Neural cell (in vitro differentiated cells): ENCODE measurements around the gene C2CD3. TPM values are rescaled to one million over a fixed set of nuclear protein-coding genes. Genes with fewer than 3 reads are reported as not detected.

Experiments
- H2AFZ ChIP-seq: fragments of 200-600, 300-800 bp; sonication (generic), shearing (Covaris generic); 2 replicates; pipeline ENCODE4 v1.6.0; 2014; ENCODE audit warnings: low read depth, mild to moderate bottlenecking, antibody characterized with exemption, low read length, moderate library complexity
- H3F3A ChIP-seq: fragments of 200-600 bp; shearing (Covaris generic); 2 replicates; pipeline ENCODE4 v1.6.1; 2016; ENCODE audit warnings: mild to moderate bottlenecking, moderate library complexity, mixed read lengths, antibody characterized with exemption, low read length; ENCODE audit not compliant: insufficient read depth, poor library complexity, severe bottlenecking
- H3K27ac ChIP-seq: fragments of 200-600, 300-800 bp; sonication (generic), shearing (Covaris generic); 2 replicates; pipeline ENCODE4 v1.5.1; 2014; ENCODE audit warnings: mild to moderate bottlenecking, low read length, moderate library complexity
- H3K27me3 ChIP-seq: fragments of 300-800, 200-600 bp; sonication (generic), shearing (Covaris generic); 2 replicates; pipeline ENCODE4 v1.6.0; 2014; ENCODE audit warnings: mild to moderate bottlenecking, low read depth, low read length, moderate library complexity; ENCODE audit not compliant: insufficient read depth
- H3K36me3 ChIP-seq: fragments of 300-800, 200-600 bp; sonication (generic), shearing (Covaris generic); 2 replicates; pipeline ENCODE4 v1.5.1; 2014; ENCODE audit warnings: mild to moderate bottlenecking, antibody characterized with exemption, low read length, moderate library complexity; ENCODE audit not compliant: insufficient read depth
- H3K4me2 ChIP-seq: fragments of 300-800, 200-600 bp; sonication (generic), shearing (Covaris generic); 2 replicates; pipeline ENCODE4 v1.6.0; 2014; ENCODE audit warnings: mild to moderate bottlenecking, low read length
- H3K4me3 ChIP-seq: fragments of 300-800, 200-600 bp; sonication (generic), shearing (Covaris generic); 2 replicates; pipeline ENCODE4 v1.5.1; 2014; ENCODE audit warnings: mild to moderate bottlenecking, low read length, moderate library complexity
- H3K79me2 ChIP-seq: fragments of 200-600 bp; shearing (Covaris generic); replicated peaks from 2 replicates; pipeline ENCODE4 v1.6.0; 2014; ENCODE audit warnings: mild to moderate bottlenecking, low read length, moderate library complexity; ENCODE audit not compliant: insufficient read depth
- H3K9ac ChIP-seq: fragments of 300-800, 200-600 bp; sonication (generic), shearing (Covaris generic); 2 replicates; pipeline ENCODE4 v1.6.1; 2016; ENCODE audit warnings: mild to moderate bottlenecking, low read length, mixed read lengths
- H3K9me2 ChIP-seq: fragments of 200-600 bp; shearing (Covaris generic); 2 replicates; pipeline ENCODE4 v1.6.1; 2016; ENCODE audit warnings: mild to moderate bottlenecking, low read length, mixed read lengths; ENCODE audit not compliant: insufficient read depth
- H3K9me3 ChIP-seq: fragments of 200-600, 300-800 bp; sonication (generic), shearing (Covaris generic); 2 replicates; pipeline ENCODE4 v1.6.1; 2016; ENCODE audit warnings: mild to moderate bottlenecking, mixed run types, low read length, moderate library complexity, mixed read lengths
- H4K20me1 ChIP-seq: fragments of 200-600 bp; shearing (Covaris generic); 2 replicates; pipeline ENCODE4 v1.6.1; 2016; ENCODE audit warnings: mild to moderate bottlenecking, mixed run types; ENCODE audit not compliant: insufficient read depth
- CTCF ChIP-seq: fragments of 450-650 bp; IDR thresholded peaks from 2 replicates; pipeline ENCODE4 v1.5.1; 2014; ENCODE audit warnings: antibody characterized with exemption, mild to moderate bottlenecking, moderate library complexity; ENCODE audit not compliant: poor library complexity, severe bottlenecking
- EP300 ChIP-seq: fragments of 450-650 bp; conservative IDR thresholded peaks from 2 replicates; pipeline ENCODE4 v1.6.1; 2014; ENCODE audit warnings: antibody characterized with exemption, mild to moderate bottlenecking, moderate library complexity; ENCODE audit not compliant: poor library complexity, severe bottlenecking
- EZH2 ChIP-seq: fragments of 200-600, 300-800 bp; shearing (Covaris generic), sonication (generic); IDR thresholded peaks from 2 replicates; pipeline ENCODE4 v1.6.1; 2014; ENCODE audit warnings: antibody characterized with exemption, low read length, borderline replicate concordance, mild to moderate bottlenecking; ENCODE audit not compliant: insufficient read depth, poor library complexity, severe bottlenecking
- MXI1 ChIP-seq: fragments of 450-650 bp; conservative IDR thresholded peaks from 2 replicates; pipeline ENCODE4 v1.6.1; 2014; ENCODE audit warnings: antibody characterized with exemption, mild to moderate bottlenecking; ENCODE audit not compliant: poor library complexity, severe bottlenecking
- POLR2AphosphoS5 ChIP-seq: IDR thresholded peaks from 2 replicates; pipeline ENCODE4 v1.6.1; 2012
- RAD21 ChIP-seq: fragments of 450-650 bp; conservative IDR thresholded peaks from 2 replicates; pipeline ENCODE4 v1.6.1; 2014; ENCODE audit warnings: antibody characterized with exemption, mild to moderate bottlenecking, moderate library complexity
- REST ChIP-seq: IDR thresholded peaks from 2 replicates; pipeline ENCODE4 v1.6.1; 2012; ENCODE audit warnings: borderline replicate concordance
- SMC3 ChIP-seq: fragments of 450-650 bp; conservative IDR thresholded peaks from 2 replicates; pipeline ENCODE4 v1.6.1; 2014; ENCODE audit warnings: antibody characterized with exemption, mild to moderate bottlenecking, moderate library complexity; ENCODE audit not compliant: poor library complexity
- TAF1 ChIP-seq: IDR thresholded peaks from 2 replicates; pipeline ENCODE4 v1.6.1; 2012; ENCODE audit warnings: low read depth
- polyA plus RNA-seq: library from polyadenylated mRNA; depleted of rRNA; stranded (reverse); fragments of >200 nt; gene quantifications from 2 replicates; pipeline ENCODE4 v1.2.3, GENCODE V29; 2014

Gene C2CD3
- polyA plus RNA-seq, 1 donor from 2014 or later, result 13.2 TPM

GRCh38 chr11:74094393-74094792 is 76.4 kb downstream of the C2CD3 start:
- TF ChIP-seq RAD21 (no peak), MXI1 (no peak), SMC3 (no peak)

GRCh38 chr11:74092425-74092824 is 78.4 kb downstream of the C2CD3 start:
- no peaks in the 10 kb centered on the region for H3K27me3 ChIP-seq
- H3K9me3 ChIP-seq, result no peaks in the 10 kb centered on the region
- H3K27ac ChIP-seq, result no peak overlapping the region
- no peak overlapping the region for H2AFZ ChIP-seq
- H3K36me3 ChIP-seq, result peaks cover 13% of the 10 kb centered on the region
- no peaks in the 10 kb centered on the region for H3K79me2 ChIP-seq
- no peaks in the 10 kb centered on the region for H4K20me1 ChIP-seq
- no peak overlapping the region for H3K4me2 ChIP-seq
- TF ChIP-seq REST (no peak), SMC3 (no peak), RAD21 (no peak), EZH2 (no peak), EP300 (no peak), POLR2AphosphoS5 (no peak), CTCF (no peak), TAF1 (no peak), MXI1 (no peak)
- H3K9me2 ChIP-seq, result no peaks in the 10 kb centered on the region
- no peak overlapping the region for H3K9ac ChIP-seq
- H3K4me3 ChIP-seq, result no peak overlapping the region
- H3F3A ChIP-seq, result no peaks in the 10 kb centered on the region

More at GRCh38 chr11:74094393-74094792, 76.4 kb downstream of the C2CD3 start:
- no peaks in the 10 kb centered on the region for H3F3A ChIP-seq
- no peak overlapping the region for H3K27ac ChIP-seq
- H3K79me2 ChIP-seq, result no peaks in the 10 kb centered on the region
- no peak overlapping the region for H3K4me3 ChIP-seq
- H3K4me2 ChIP-seq, result no peak overlapping the region
- H3K9ac ChIP-seq, result no peak overlapping the region
- H3K9me3 ChIP-seq, result no peaks in the 10 kb centered on the region
- no peaks in the 10 kb centered on the region for H3K27me3 ChIP-seq
- H3K9me2 ChIP-seq, result no peaks in the 10 kb centered on the region
- H2AFZ ChIP-seq, result no peak overlapping the region
- H4K20me1 ChIP-seq, result no peaks in the 10 kb centered on the region
- H3K36me3 ChIP-seq, result peaks cover 13% of the 10 kb centered on the region

- H3K27me3 ChIP-seq, result no peaks in the 10 kb centered on the region
- no peaks in the 10 kb centered on the region for H3K9me3 ChIP-seq
- H2AFZ ChIP-seq, result no peak overlapping the region
- TF ChIP-seq EZH2 (no peak), SMC3 (no peak), REST (no peak), MXI1 (no peak), RAD21 (no peak), EP300 (no peak), CTCF (no peak), POLR2AphosphoS5 (no peak), TAF1 (no peak)
- H4K20me1 ChIP-seq, result no peaks in the 10 kb centered on the region
- no peak overlapping the region for H3K4me2 ChIP-seq
- H3K79me2 ChIP-seq, result no peaks in the 10 kb centered on the region
- H3K27ac ChIP-seq, result no peak overlapping the region
- peaks cover 13% of the 10 kb centered on the region for H3K36me3 ChIP-seq
- H3K9me2 ChIP-seq, result no peaks in the 10 kb centered on the region
- H3K9ac ChIP-seq, result no peak overlapping the region
- H3F3A ChIP-seq, result no peaks in the 10 kb centered on the region
- H3K4me3 ChIP-seq, result no peak overlapping the region
Observed at GRCh38 chr11:74091549-74091948, 79.3 kb downstream of the C2CD3 start.
